SIG-M5 treated with dmso at 0.1 percent for 504 hours (cell line): ENCODE measurements around the gene PALD1.
A peak's percentile ranks its signal among the peaks of the same experiment; 100 is the strongest.

Source experiments
- DNase-seq: peaks from one replicate; lab custom pipeline; 2025; ENCODE audit not compliant: unreplicated experiment; lab: John Stamatoyannopoulos, UW

PALD1 gene

DNA sequence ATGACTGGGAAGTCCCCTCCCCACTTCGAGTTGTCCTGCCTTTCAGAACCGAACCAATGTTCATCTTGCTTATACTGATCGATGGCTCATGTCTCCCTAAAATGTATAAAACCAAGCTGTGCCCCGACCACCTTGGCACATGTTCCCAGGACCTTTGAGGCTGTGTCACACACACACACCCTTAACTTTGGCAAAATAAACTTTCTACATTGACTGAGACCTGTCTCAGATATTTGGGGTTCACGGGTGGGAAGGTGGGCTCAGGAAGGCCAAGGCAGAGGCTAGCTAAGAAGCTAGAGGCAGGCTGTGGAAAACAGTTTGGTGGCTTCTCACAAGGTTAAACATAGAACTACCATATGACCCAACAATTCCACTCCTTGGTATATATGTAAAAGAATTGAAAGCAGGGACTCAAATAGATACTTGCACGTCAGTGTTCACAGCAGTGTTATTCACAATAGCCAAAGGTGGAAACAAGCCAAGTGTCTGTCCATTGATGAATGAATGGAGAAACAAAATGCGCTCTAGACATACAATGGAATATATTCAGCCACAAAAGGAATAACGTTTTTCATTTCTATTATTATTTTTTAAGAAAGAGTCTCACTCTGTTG lies 108.6 kb downstream of the PALD1 start:
- DNase-seq: no peak

DNA sequence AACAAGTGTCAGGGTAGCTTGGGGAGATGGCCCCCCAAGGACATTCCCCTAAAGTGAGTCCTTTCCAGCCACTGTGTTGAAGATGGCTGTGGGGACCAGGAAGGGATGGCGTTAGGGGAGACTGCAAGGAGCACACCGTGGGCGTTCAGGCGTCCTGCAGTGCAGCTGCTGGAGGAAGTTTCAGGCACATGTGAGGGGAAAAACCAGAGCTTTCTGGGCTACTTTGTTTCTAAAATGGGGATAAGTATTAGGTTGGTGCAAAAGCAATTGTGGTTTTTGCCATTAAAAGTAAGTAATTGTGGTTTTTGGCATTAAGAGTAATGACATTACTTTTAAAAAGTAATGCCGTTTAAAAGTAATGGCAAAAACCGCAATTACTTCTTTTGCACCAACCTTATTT lies 109.7 kb downstream of the PALD1 start:
- no peak for DNase-seq

DNA sequence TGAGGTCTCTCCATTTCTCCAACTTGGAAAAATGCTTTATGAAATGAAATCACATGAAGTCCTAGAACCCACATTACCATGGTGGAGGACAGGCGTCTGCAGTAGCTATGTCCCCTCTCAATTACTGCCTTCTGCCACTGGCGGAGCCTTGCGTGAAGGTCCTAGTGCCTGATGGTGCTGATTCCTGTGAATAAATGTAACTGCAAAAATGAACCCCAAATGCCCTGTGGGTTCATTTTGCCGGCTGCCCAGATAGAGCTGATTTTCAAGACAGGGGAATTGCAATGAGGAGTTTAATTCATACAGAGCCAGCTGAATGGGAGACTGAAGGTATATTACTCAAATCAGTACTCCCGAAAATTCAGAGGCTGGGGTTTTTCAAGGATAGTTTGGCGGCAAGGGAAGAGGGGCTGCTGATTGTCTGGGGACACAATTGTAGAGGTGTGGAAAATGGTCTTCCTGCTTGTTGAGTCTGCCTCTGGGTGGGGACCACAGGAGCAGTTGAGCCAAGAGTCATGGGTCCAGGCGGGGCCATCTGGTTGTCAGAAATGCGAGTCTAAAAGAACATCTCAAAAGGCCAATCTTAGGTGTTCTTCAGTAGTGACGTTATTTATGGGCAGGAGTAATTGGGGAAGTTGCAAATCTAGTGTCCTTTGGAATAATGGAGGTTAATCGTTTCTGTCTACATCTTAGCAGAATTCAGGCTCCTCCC lies 110.4 kb downstream of the PALD1 start:
- DNase-seq: no peak

DNA sequence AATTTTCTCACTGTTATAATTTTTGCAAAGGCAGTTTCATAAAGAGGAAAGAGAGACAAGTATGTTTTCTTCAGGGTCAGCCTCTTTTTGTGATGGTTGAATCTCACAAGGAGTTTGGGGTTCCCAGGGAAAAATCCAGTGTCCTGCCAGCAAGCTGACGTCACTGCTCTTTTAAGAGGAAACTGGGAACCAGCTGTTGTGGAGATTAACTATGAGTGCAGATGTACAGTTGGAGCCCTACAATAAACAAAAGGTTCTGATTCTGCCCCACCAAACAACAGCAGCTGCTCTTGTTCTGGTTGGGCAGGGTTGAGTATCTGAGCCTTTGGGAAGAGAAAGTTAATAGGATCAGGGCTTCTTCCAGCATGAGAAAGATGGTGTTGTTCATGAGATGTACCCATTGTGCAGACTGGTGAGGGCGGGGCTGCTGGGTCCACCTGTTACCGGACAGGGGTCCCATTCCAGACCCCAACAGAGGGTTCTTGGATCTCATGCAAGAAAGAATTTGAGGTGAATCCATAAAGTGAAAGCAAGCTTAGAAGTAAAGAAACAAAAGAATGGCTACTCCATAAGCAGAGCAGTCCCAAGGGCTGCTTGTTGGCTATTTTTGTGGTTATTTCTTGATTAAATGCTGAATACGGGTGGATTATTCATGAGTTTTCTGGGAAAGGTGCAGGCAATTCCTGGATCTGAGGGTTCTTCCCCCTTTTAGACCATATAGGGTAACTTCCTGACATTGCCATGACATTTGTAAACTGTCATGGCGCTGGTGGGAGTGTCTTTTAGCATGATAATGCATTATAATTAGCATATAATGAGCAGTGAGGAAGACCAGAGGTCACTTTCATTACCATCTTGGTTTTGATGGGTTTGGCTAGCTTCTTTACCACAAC lies 111.4 kb downstream of the PALD1 start:
- DNase-seq: no peak

DNA sequence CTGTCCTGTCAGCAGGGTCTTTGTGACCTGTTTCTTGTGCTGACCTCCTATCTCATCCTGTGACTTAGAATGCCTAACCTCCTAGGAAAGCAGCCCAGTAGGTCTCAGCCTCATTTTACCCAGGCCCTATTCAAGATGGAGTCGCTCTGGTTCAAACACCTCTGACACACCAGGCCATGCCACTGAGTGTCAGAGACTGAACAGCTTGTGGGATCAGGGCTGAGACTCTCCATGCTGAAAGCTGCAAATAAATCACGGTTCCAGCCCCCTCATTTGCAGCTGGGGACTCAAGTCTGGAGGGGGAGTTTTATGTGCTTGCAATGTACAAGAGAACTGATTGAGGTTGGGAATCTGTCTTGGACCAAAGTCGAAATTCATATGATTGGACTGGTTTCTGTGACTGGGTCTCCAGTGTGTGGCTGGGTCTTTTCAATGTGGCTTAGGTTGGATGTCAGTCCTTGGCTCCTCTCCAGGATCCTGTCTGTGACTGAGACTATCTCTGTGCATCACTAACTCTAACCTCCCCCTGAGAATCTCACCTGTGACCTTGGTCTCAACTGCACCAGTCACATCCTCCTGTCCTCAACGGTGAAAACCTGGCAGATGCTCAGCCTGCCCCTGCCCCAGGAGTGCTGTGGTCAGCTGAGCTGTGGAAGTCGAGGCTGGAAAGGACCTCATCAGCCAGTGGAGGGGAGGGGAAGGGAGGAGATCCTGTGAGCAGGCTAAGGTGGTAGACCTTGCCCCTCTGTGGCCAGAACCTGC lies 112.3 kb downstream of the PALD1 start:
- no peak for DNase-seq

DNA sequence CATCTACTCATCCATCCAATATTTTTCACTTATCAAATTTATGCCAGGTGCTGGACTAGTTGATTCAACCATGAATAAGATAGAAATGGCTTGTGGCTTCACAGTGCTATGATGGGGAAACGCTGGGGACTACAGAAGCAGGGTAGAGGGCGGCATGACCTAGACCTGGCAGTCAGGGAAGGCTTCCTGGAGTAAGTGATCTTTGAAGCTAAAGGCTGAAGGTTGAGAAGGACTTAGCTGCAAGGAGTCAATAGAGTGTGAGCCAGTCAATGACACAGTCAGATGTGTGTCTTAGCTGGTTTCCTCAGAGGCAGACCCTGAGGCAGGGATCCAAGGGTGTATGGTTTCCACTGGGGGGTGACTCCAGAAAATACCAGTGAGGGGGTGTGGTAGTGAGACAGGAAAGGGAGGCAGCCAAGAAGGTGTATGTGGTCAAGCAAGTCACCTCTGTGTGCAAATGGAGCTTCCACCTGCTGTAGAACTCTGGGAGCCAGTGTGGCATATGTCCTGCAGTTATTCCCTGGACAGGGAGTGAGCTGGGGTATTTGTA lies 113.7 kb downstream of the PALD1 start:
- DNase-seq: no peak

DNA sequence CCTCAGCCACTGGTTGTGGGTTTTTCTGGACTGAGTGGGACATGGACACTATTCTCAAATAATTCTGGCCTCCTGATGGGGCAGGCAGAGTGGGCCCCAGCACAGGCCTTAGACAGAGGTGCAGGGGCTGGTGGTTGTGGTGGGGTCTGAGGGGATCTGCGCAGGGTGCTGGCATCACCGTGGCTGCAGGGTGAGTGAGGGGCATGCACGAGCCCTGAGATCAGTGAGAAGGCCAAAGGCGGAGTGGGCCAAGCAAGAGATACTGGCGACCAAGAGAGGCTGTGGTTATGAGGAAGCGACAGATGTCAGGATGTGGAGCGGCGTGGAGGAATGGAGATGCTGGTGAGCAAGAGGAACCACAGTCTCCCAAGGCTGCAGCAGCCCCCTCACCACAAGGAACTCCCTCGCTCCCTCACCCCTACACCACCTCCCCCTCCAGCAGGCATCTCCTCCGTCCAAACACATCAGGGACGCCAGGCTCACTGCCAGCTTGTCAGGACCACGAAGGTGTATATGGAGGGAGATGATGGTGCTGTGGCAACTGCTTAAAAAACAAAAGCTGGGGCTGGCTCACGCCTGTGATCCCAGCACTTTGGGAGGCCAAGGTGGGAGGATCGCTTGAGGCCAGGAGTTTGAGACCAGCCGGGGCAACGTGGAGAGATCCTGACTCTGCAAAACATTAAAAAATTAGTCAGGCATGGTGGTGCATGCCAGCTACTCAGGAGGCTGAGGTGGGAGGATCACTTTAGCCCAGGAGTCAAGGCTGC lies 114.4 kb downstream of the PALD1 start:
- peak; percentile 9 for DNase-seq

DNA sequence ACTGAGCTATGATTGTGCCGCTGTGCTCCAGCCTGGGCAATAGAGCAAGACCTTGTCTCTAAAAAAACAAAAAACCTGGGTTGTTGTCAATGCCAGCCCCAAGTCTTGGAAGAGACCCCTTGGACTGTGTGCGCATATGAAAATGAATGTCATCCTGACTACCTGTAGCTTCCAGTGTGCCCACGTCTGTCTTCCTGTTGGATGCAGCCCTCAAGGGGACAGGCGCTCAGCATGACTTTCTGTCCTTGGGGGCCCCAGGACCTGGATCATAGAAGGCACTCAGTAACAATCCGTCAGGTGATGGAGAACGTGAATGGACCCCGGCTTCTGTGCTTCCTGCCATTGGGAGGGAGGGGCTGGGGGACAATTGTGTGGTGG lies 114.9 kb downstream of the PALD1 start:
- DNase-seq: no peak

DNA sequence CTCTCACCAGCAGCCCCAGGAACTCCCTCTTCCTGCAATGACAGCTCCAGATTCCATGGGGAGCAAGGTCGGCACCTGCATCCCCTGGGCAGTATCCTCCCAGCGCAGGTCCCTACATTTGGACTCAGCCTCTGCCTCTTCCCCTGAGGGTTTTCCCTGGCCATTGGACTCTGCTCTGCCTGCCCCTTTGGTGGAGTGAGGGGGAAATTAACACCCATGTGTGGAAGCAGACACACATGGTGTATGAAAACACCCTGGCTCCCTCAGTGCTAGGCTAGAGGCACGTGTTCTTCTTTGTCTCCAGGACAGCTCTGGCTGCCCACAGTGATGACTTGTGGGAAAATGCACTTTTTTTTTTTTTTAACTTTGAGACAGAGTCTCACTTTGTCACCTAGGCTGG lies 115.6 kb downstream of the PALD1 start:
- no peak for DNase-seq

DNA sequence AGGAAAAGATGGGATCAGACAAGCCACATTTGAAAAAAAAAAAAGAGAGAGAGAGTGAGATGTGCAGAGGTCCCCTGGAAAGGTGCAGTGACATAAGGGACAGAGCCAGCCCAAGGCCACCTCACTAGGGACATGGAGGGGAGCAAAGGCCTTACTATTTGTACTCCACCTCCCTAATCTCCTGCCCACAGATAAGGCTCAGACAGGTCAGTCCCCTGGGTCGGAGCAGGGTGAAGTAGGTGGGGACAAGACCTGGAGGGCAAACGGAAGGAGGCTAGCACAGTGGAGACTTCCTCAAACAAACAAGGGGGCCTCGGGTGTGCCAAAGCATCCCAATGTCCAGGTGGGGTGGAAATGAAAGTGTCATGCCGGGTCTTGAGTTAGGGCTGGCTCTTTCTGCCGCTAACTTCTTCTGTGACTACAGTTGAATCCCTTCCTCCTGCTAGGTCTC lies 117.0 kb downstream of the PALD1 start:
- DNase-seq: no peak

DNA sequence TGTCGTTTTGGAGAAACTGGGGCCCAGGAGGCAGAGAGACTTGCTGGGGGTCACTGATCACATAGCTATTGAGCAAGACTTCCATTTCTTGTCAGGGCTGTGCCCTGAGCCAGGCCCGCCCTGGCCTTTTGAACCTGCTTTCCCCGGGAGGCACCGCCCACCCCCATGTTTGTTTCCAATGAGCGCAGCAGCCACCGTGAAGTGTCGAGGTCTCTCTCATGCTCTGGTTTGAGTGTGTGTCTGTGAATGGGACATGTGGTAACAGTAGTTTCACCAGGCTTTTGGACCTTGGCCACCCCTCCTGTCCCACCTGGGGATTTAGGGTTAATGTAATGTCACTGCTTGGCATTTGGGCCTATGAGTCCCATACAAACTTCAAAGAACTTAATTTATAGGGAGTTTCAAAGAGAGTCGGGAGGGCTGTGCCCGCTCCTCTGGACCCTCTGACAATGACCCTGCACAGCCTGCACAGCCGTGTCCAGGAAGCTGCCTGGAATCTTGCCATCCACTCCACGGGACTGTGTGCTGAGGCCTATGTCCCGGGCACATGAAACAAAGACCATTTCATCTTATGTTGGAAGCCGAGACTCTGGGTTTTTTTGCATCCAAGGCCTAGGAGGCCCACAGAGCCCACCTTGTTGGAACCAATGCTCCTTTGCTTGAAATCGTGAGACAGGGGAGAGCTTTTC lies 117.7 kb downstream of the PALD1 start:
- no peak for DNase-seq

DNA sequence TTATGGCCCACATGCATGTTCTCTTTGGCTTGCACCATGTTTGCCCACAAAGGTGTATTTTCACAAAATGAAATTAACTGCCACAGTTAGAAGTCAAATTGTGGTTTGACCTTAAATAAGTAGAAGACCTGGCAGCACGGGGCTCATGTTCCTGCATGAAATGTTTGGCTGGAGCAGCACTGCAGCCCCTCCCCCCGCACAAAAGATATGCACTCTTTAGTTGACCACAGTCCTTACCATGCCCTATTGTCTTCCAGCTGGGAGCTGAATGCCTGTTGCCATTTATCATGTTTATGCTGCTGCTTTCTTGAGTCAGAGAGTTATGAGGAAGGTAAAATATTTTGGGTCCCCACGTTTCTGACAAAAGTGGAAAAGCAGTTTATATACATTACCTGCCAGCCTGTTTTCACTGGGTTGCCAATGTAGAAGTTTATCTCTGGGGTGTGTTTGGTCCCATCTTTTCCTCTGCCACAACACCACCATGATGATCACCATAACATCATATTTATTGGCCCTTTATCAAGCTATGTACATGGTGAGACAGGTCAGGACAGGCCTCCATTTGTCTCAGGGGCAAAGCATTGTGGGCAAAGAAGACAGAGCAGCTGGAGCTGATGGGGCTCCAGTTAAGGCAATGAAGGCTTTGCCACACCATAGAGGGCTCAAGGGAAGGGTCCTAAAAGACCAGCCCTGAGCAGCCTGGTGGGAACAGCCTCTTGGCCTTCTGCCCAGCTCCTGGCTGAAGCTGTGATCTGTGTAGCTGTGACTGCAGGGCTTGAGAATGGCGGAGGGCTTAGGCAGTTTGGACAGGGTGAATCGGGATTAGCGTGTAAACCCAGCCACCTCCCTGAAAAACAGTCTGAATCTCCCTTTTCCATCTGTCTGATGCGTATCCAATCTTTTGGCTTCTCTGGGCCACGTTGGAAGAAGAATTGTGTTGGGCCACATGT lies 118.6 kb downstream of the PALD1 start:
- no peak for DNase-seq

DNA sequence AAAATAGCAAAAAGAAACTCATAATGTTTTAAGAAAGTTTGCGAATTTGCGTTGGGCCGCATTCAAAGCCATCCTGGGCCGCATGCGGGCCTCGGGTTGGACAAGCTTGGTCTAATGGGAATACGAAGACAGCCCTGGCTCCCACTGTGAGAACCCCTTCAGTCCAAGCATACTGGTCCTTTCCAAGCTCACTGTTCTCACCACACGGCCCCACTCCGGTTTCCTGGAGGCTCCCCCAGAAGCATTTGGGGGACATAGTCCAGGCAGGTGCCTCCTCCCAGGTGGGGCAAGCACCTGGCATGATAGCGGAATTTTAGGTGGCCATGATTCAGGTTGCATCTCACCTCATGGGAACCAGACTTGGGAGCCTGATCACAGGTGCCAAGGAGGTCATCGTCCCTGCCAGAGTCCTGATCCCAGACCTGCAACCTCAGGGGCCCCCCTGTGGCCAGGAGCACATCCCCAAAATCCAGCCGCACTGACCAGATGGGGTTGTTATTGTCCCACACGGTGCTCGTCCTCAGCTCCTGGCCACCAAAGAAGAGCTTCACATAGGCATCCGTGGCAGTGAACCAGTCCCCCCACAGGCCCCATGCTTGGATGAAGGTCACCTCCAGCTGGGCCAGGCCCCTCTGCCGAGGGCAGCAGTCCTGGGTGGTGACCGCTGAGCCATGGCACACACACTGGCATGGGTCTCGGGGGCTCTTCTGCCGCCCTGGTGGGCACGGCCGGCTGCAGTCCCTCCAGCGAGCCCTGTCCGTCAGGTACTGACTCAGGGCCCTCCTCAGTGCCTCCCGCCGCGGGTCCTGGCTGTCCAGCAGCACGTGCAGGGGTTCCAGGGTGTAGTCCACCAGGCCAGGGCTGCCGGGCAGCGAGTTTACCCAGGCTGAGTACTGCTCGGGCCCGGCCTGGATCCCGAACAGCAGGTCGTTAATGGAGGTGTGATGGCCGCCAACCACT lies 119.6 kb downstream of the PALD1 start:
- no peak for DNase-seq

DNA sequence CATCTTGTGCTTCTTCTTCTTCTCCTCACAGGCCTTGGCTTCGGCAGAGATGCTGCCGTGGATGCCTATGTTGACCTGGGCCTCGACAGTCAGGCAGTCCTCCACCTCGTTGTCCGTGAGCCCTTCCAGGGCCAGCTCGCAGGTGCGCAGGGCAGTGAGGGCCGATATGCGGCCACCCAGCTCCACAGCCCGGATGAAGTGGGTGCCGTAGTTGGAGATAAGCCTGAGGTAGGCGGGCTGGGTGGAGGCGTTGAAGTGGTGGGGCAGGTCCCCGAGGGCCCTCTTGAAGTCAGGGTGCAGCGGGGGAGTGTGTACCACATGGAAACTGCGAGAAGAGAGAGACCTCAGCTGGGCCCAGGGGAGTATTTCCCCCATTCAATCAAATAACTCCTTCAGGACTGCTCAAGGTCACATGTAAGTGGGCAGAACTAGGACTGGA lies 120.3 kb downstream of the PALD1 start:
- no peak for DNase-seq

DNA sequence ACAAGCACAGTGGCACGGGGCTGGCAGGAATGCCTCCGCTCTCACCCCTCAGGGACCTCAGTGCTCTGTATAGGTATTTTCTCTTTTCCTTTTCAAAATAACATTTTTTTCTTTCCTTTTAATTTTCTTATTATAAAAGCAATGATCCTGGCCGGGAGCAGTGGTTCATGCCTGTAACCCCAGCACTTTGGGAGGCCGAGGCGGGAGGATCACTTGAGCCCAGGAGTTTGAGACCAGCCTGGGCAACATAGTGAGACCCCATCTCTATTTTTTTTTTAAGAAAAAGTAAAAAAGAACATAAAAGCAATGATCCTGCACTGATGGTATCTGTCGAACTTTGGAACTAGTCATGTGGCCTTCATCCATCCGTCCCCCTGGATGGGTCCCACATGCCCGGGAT lies 120.8 kb downstream of the PALD1 start:
- DNase-seq: no peak

DNA sequence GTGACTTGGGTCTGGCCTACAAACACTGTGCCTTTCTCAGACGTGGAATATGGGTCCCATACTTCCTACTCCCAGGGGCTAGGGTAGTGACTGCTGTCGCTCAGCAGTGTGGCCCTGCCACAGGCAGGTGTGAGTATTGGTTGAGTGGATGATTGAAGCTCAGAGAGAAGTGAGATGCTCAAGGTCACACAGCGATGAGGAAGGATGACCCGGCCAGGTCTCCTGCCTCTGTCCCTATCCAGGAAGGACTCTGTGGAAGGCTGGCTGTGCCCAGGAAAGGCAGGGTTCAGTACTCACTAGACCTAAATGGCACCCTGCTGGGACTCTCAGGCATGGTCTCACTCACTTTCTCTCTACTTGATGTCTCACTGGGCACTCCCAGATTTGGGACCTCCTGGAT lies 121.2 kb downstream of the PALD1 start:
- no peak for DNase-seq
